Choroid plexus epithelial cell (primary cell): ENCODE results near the gene FXN.

Experiments used
- DNase-seq: peaks from one replicate; pipeline ENCODE4 v3.0.0-alpha.2; 2010; ENCODE audit warnings: low read depth
- H3K4me3 ChIP-seq: 2 replicates; pipeline ENCODE4 v1.5.1; 2011; ENCODE audit warnings: low read depth, mild to moderate bottlenecking, control low read depth, low read length, moderate library complexity
- CTCF ChIP-seq: conservative IDR thresholded peaks from 2 replicates; pipeline ENCODE4 v1.5.1; 2011; ENCODE audit warnings: low read depth, mild to moderate bottlenecking, control low read depth, inconsistent platforms, low read length, moderate library complexity

The FXN gene

GRCh38 chr9:69139596-69139995 lies 104.0 kb downstream of the FXN start:
- no peak for TF ChIP-seq CTCF
- no peak overlapping the region for H3K4me3 ChIP-seq
- no peak for DNase-seq

GRCh38 chr9:69140123-69140735 lies 104.7 kb downstream of the FXN start:
- DNase-seq, result no peak
- no peak overlapping the region for H3K4me3 ChIP-seq
- TF ChIP-seq CTCF, result no peak

- no peak for DNase-seq
- no peak overlapping the region for H3K4me3 ChIP-seq
- TF ChIP-seq CTCF, result no peak
Observed at GRCh38 chr9:69141851-69142250, 106.3 kb downstream of the FXN start.

GRCh38 chr9:69143291-69143690 lies 107.7 kb downstream of the FXN start:
- H3K4me3 ChIP-seq, result no peak overlapping the region
- no peak for DNase-seq
- no peak for TF ChIP-seq CTCF

GRCh38 chr9:69145144-69145715 lies 109.7 kb downstream of the FXN start:
- no peak overlapping the region for H3K4me3 ChIP-seq
- DNase-seq, result no peak
- TF ChIP-seq CTCF, result no peak

GRCh38 chr9:69147041-69147834 lies 111.7 kb downstream of the FXN start:
- no peak overlapping the region for H3K4me3 ChIP-seq
- no peak for DNase-seq
- no peak for TF ChIP-seq CTCF
